OCI-LY1 (cell line): ENCODE measurements around the gene NKX2-2.

ENCODE experiments used
- H2AFZ ChIP-seq: fragments of 200-600 bp; sonication (generic), shearing (Covaris generic); 2 replicates; pipeline ENCODE4 v1.6.0; 2014; ENCODE audit warnings: antibody characterized with exemption, mild to moderate bottlenecking, low read length
- H3F3A ChIP-seq: fragments of 200-600 bp; sonication (generic), shearing (Covaris generic); 2 replicates; pipeline ENCODE4 v1.6.0; 2014; ENCODE audit warnings: mild to moderate bottlenecking, antibody characterized with exemption, low read length, moderate library complexity; ENCODE audit not compliant: insufficient read depth
- H3K27ac ChIP-seq: fragments of 200-600 bp; sonication (generic); 2 replicates; pipeline ENCODE4 v1.5.1; 2014; ENCODE audit warnings: low read length, mixed run types, mild to moderate bottlenecking, low read depth; ENCODE audit not compliant: poor library complexity, severe bottlenecking
- H3K27me3 ChIP-seq: fragments of 200-600 bp; sonication (generic); 2 replicates; pipeline ENCODE4 v1.6.0; 2014; ENCODE audit warnings: antibody characterized with exemption, mild to moderate bottlenecking, low read length, moderate library complexity; ENCODE audit not compliant: insufficient read depth
- H3K36me3 ChIP-seq: fragments of 200-600 bp; sonication (generic); 2 replicates; pipeline ENCODE4 v1.6.1; 2014; ENCODE audit warnings: mild to moderate bottlenecking, antibody characterized with exemption, low read length, moderate library complexity, mixed read lengths; ENCODE audit not compliant: insufficient read depth
- H3K4me1 ChIP-seq: fragments of 200-600 bp; sonication (generic); 2 replicates; pipeline ENCODE4 v1.5.1; 2014; ENCODE audit warnings: mild to moderate bottlenecking, low read length, moderate library complexity; ENCODE audit not compliant: insufficient read depth, severe bottlenecking
- H3K4me2 ChIP-seq: fragments of 200-600 bp; sonication (generic), shearing (Covaris generic); 2 replicates; pipeline ENCODE4 v1.6.1; 2014; ENCODE audit warnings: low read length
- H3K4me3 ChIP-seq: fragments of 200-600 bp; sonication (generic); 2 replicates; pipeline ENCODE4 v1.5.1; 2014; ENCODE audit warnings: low read length, low read depth, mild to moderate bottlenecking, mixed read lengths; ENCODE audit not compliant: poor library complexity, severe bottlenecking
- H3K79me2 ChIP-seq: fragments of 200-600 bp; shearing (Covaris generic); 2 replicates; pipeline ENCODE4 v1.6.1; 2016; ENCODE audit warnings: mixed run types, low read length, mixed read lengths; ENCODE audit not compliant: insufficient read depth
- H3K9ac ChIP-seq: fragments of 200-600 bp; sonication (generic), shearing (Covaris generic); 2 replicates; pipeline ENCODE4 v1.6.1; 2014; ENCODE audit warnings: mild to moderate bottlenecking, low read length, mixed read lengths
- H3K9me2 ChIP-seq: fragments of 200-600 bp; sonication (generic), shearing (Covaris generic); 2 replicates; pipeline ENCODE4 v1.6.1; 2014; ENCODE audit warnings: low read depth, mild to moderate bottlenecking, low read length, mixed read lengths
- H3K9me3 ChIP-seq: fragments of 200-600 bp; shearing (Covaris generic); 2 replicates; pipeline ENCODE4 v1.6.1; 2014; ENCODE audit warnings: low read length, mixed read lengths
- H4K20me1 ChIP-seq: fragments of 200-600 bp; sonication (generic), shearing (Covaris generic); 2 replicates; pipeline ENCODE4 v1.6.0; 2016; ENCODE audit warnings: mild to moderate bottlenecking, low read length; ENCODE audit not compliant: insufficient read depth
- CTCF ChIP-seq: fragments of 200-600 bp; sonication (generic), shearing (Covaris generic); IDR thresholded peaks from 2 replicates; pipeline ENCODE4 v1.5.1; 2017; ENCODE audit warnings: mild to moderate bottlenecking, antibody characterized with exemption, low read length, moderate library complexity, mixed read lengths
- EZH2 ChIP-seq: fragments of 200-600 bp; sonication (generic), shearing (Covaris generic); IDR thresholded peaks from 2 replicates; pipeline ENCODE4 v1.8.0; 2017; ENCODE audit warnings: borderline replicate concordance, mixed run types, mild to moderate bottlenecking, antibody characterized with exemption, low read length, moderate library complexity, mixed read lengths

Gene NKX2-2

GRCh38 chr20:21528870-21529269, 15.0 kb upstream of the NKX2-2 start:
- H3K9me3 ChIP-seq = no peaks in the 10 kb centered on the region
- no peaks in the 10 kb centered on the region for H3K36me3 ChIP-seq
- no peak overlapping the region for H3K4me3 ChIP-seq
- TF ChIP-seq CTCF = peak; percentile 37; the same call in 1 of the 2 replicates
- TF ChIP-seq EZH2 = no peak
- H3K4me2 ChIP-seq = no peak overlapping the region
- H3K9ac ChIP-seq = no peak overlapping the region
- no peaks in the 10 kb centered on the region for H3K79me2 ChIP-seq
- H2AFZ ChIP-seq = no peak overlapping the region
- H3K4me1 ChIP-seq = peaks cover 30% of the 10 kb centered on the region
- no peaks in the 10 kb centered on the region for H3F3A ChIP-seq
- H4K20me1 ChIP-seq = no peaks in the 10 kb centered on the region
- no peaks in the 10 kb centered on the region for H3K27me3 ChIP-seq
- no peaks in the 10 kb centered on the region for H3K9me2 ChIP-seq
- H3K27ac ChIP-seq = no peak overlapping the region

- TF ChIP-seq EZH2 (no peak), CTCF (no peak)
- Histone ChIP-seq H3K4me1 (peaks cover 20% of the 10 kb centered on the region), H3K9me3 (no peaks in the 10 kb centered on the region), H3K79me2 (no peaks in the 10 kb centered on the region), H3K27me3 (no peaks in the 10 kb centered on the region), H3K27ac (no peak overlapping the region), H4K20me1 (no peaks in the 10 kb centered on the region), H3K9ac (no peak overlapping the region), H3K9me2 (no peaks in the 10 kb centered on the region), H3K4me2 (no peak overlapping the region), H3K36me3 (no peaks in the 10 kb centered on the region), H3K4me3 (no peak overlapping the region), H2AFZ (no peak overlapping the region), H3F3A (no peaks in the 10 kb centered on the region)
Observed at GRCh38 chr20:21527908-21528307, 14.0 kb upstream of the NKX2-2 start.

GRCh38 chr20:21526776-21527175, 12.9 kb upstream of the NKX2-2 start:
- H3F3A ChIP-seq = no peaks in the 10 kb centered on the region

More at GRCh38 chr20:21526776-21527175, 12.9 kb upstream of the NKX2-2 start:
- H3K36me3 ChIP-seq = no peaks in the 10 kb centered on the region
- peaks cover 13% of the 10 kb centered on the region for H3K4me1 ChIP-seq
- TF ChIP-seq CTCF (no peak), EZH2 (no peak)
- no peak overlapping the region for H3K4me3 ChIP-seq
- H3K9me3 ChIP-seq = no peaks in the 10 kb centered on the region
- H2AFZ ChIP-seq = no peak overlapping the region
- no peak overlapping the region for H3K27ac ChIP-seq
- no peaks in the 10 kb centered on the region for H4K20me1 ChIP-seq
- no peak overlapping the region for H3K9ac ChIP-seq
- no peaks in the 10 kb centered on the region for H3K79me2 ChIP-seq
- no peaks in the 10 kb centered on the region for H3K27me3 ChIP-seq
- no peak overlapping the region for H3K4me2 ChIP-seq
- no peaks in the 10 kb centered on the region for H3K9me2 ChIP-seq
